Measurements from ENCODE around the gene NT5E. TPM values are rescaled to one million over a fixed set of nuclear protein-coding genes. Genes with fewer than 3 reads are reported as not detected.
"Not testable (repeated sequence)": the region's sequence is repeated elsewhere in the genome, so short reads cannot be mapped to it uniquely, and the experiment has no call there.

Gene NT5E
- total and polyA plus RNA-seq, 7 donors: 0.57 to 3.9 (median 2.3) TPM

GRCh38 chr6:85402922-85403321 is 47.0 kb upstream of the NT5E start:
- TF ChIP-seq, protein P1, sequence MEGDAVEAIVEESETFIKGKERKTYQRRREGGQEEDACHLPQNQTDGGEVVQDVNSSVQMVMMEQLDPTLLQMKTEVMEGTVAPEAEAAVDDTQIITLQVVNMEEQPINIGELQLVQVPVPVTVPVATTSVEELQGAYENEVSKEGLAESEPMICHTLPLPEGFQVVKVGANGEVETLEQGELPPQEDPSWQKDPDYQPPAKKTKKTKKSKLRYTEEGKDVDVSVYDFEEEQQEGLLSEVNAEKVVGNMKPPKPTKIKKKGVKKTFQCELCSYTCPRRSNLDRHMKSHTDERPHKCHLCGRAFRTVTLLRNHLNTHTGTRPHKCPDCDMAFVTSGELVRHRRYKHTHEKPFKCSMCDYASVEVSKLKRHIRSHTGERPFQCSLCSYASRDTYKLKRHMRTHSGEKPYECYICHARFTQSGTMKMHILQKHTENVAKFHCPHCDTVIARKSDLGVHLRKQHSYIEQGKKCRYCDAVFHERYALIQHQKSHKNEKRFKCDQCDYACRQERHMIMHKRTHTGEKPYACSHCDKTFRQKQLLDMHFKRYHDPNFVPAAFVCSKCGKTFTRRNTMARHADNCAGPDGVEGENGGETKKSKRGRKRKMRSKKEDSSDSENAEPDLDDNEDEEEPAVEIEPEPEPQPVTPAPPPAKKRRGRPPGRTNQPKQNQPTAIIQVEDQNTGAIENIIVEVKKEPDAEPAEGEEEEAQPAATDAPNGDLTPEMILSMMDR (IDR thresholded peaks at IDR 0.05): no peak
- Histone ChIP-seq H3K36me3 (ENCODE audit: insufficient read depth in 1 of 2, low read depth in 1 of 2) (no peaks in the 10 kb centered on the region), H3K27ac (no peak overlapping the region), H3K27me3 (ENCODE audit: insufficient read depth in 3 of 3, low read length in 2 of 3) (no peaks in the 10 kb centered on the region), H3K4me3 (no peak overlapping the region), H3K9me3 (peaks cover under 1% of the 10 kb centered on the region), H3K4me1 (no peaks in the 10 kb centered on the region)
- DNase-seq (no peak), ATAC-seq (no peak)
- 72 to 76% (median 75%) methylated on average over 7 of the region's 7 CpGs for WGBS, 3 donors
- intact Hi-C loops (cut with DNase I): no loop called here

DNA sequence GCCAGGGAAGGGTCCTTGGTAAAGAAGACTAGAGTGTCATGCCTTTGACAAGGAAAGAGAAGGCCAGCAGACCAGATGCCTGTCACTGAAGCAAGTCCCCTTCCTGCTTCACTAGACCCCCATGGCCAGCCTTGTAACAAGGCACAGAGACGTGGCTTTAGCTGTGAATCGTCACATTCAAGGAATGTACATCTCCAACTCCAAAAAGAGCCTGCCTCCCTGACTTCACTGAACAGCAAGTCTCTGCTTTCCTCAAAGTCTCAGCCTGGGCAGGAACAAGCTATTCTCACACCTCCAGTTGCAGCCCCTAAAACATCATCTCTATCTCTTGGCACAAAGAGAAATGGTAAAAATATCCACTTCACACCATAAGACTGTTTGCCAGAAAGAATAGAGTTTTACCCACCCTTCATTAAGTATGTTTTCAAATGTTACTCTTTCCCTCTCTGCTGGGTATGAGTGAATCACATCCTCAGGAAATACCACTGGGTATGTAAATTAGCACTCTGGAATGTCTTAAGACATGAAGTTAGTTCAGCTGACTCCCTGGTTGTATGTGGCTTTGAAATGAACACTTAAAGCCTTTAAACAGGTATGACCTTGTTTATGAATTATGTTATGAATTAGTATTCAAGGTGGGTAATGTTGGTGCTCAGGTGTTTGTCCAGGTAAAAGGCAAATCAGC is 46.4 kb upstream of the NT5E start:
- no peak overlapping the region for H3K27ac ChIP-seq

GRCh38 chr6:85404016-85404563 is 45.8 kb upstream of the NT5E start:
- ATAC-seq; intact Hi-C loops (cut with DNase I); H3K27ac ChIP-seq; H3K36me3 ChIP-seq (ENCODE audit: insufficient read depth in 1 of 2, low read depth in 1 of 2); H3K4me3 ChIP-seq; H3K9me3 ChIP-seq; H3K4me1 ChIP-seq; DNase-seq; H3K27me3 ChIP-seq (ENCODE audit: insufficient read depth in 3 of 3, low read length in 2 of 3): not testable (repeated sequence)
- 79 to 83% (median 81%) methylated on average over 4 of the region's 4 CpGs for WGBS, 3 donors

More for the DNA sequence above, 46.4 kb upstream of the NT5E start:
- no peaks in the 10 kb centered on the region for H3K9me3 ChIP-seq
- TF ChIP-seq, protein P1 (IDR thresholded peaks at IDR 0.05): no peak
- no peak for DNase-seq
- intact Hi-C loops (cut with DNase I): no loop called here
- 69 to 83% (median 73%) methylated on average over 2 of the region's 2 CpGs for WGBS, 3 donors
- H3K36me3 ChIP-seq (ENCODE audit: insufficient read depth in 1 of 2, low read depth in 1 of 2): no peaks in the 10 kb centered on the region
- H3K27me3 ChIP-seq (ENCODE audit: insufficient read depth in 3 of 3, low read length in 2 of 3): no peaks in the 10 kb centered on the region
- H3K4me1 ChIP-seq: no peaks in the 10 kb centered on the region
- H3K4me3 ChIP-seq: no peak overlapping the region
- no peak for ATAC-seq

GRCh38 chr6:85404564-85405174 is 45.2 kb upstream of the NT5E start:
- intact Hi-C loops (cut with DNase I): no loop called here
- ATAC-seq (no peak), DNase-seq (no peak)
- H3K4me3 ChIP-seq: no peak overlapping the region
- TF ChIP-seq, protein P1 (IDR thresholded peaks at IDR 0.05): no peak
- WGBS, 3 donors: 61 to 69% (median 64%) methylated on average over 12 of the region's 12 CpGs
- H3K9me3 ChIP-seq: no peaks in the 10 kb centered on the region
- H3K27me3 ChIP-seq (ENCODE audit: insufficient read depth in 3 of 3, low read length in 2 of 3): no peaks in the 10 kb centered on the region
- no peaks in the 10 kb centered on the region for H3K4me1 ChIP-seq
- H3K36me3 ChIP-seq (ENCODE audit: insufficient read depth in 1 of 2, low read depth in 1 of 2): no peaks in the 10 kb centered on the region
- no peak overlapping the region for H3K27ac ChIP-seq

DNA sequence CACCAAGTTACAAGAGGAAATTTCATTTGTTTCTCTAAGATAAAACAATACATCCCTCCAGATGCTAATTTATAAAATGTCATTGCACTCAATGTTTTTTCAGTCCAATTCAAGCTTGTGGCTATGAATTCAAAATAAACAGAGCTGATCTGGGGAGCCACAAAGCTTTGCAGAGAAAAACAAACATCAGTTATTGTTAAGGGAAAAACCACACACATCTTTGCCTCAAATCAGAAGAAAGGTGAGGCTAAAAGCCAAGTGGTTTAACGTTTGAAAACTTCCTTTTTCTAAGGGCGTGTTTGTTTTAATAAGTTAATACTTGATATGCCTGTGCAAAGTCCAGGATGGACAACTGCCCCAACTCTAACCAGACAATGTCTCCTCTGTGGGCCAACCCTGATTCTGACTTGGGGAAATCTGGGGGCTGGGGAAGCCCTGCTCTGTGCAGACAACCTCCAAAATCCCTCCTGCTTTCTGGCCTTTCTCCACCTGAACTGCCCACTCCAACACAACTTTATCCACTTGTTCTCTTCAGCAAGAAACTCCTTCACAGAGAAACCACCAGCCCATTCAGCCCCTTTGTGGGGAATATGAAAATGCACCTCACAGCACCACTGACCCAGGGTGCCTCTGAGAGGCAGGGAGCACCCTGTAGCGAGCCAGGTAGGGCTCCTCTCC is 44.6 kb upstream of the NT5E start:
- H3K36me3 ChIP-seq (ENCODE audit: insufficient read depth in 1 of 2, low read depth in 1 of 2): no peaks in the 10 kb centered on the region
- no peak overlapping the region for H3K27ac ChIP-seq
- DNase-seq (no peak), ATAC-seq (no peak)
- H3K4me3 ChIP-seq: no peak overlapping the region
- no peaks in the 10 kb centered on the region for H3K27me3 ChIP-seq (ENCODE audit: insufficient read depth in 3 of 3, low read length in 2 of 3)
- H3K9me3 ChIP-seq: no peaks in the 10 kb centered on the region
- WGBS, 3 donors: 48 to 64% (median 57%) methylated on average over 3 of the region's 3 CpGs
- intact Hi-C loops (cut with DNase I): no loop called here
- TF ChIP-seq, protein P1 (IDR thresholded peaks at IDR 0.05): no peak
- H3K4me1 ChIP-seq: no peaks in the 10 kb centered on the region
